Measurements from ENCODE around the gene SLC17A8.

The SLC17A8 gene

DNA sequence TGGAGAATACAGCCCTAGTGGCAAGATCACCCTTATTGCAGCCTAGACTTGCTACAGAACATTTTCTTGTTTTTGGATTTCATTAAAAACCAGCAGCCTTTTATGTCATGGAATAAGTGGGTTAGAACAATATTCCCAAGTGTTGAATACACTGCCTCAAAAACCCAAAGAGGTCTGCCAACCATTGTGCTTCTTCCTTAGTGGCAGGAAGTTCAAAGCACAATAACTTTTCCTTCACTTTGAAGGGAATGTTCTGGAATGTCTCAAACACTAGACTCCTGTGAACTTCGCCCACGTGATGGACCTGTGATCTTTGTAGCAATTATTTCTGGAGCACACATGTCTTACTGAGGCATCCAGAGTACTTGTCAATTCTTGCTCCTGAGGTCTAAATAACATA, 8.5 kb downstream of the SLC17A8 start:
- Histone ChIP-seq H3K36me3 (ENCODE audit: low read depth) (no peaks in the 10 kb centered on the region), H3K27ac (ENCODE audit: poor library complexity, severe bottlenecking) (no peak overlapping the region), H3K4me1 (ENCODE audit: insufficient read depth, poor library complexity, severe bottlenecking) (no peaks in the 10 kb centered on the region), H3K9me3 (ENCODE audit: severe bottlenecking) (no peaks in the 10 kb centered on the region), H3K4me3 (ENCODE audit: severe bottlenecking) (no peak overlapping the region), H3K27me3 (ENCODE audit: insufficient read depth, poor library complexity, severe bottlenecking) (no peaks in the 10 kb centered on the region)
- ATAC-seq (ENCODE audit: low read depth) (no peak), DNase-seq (ENCODE audit: low spot score) (no peak)
- TF ChIP-seq, protein P1, sequence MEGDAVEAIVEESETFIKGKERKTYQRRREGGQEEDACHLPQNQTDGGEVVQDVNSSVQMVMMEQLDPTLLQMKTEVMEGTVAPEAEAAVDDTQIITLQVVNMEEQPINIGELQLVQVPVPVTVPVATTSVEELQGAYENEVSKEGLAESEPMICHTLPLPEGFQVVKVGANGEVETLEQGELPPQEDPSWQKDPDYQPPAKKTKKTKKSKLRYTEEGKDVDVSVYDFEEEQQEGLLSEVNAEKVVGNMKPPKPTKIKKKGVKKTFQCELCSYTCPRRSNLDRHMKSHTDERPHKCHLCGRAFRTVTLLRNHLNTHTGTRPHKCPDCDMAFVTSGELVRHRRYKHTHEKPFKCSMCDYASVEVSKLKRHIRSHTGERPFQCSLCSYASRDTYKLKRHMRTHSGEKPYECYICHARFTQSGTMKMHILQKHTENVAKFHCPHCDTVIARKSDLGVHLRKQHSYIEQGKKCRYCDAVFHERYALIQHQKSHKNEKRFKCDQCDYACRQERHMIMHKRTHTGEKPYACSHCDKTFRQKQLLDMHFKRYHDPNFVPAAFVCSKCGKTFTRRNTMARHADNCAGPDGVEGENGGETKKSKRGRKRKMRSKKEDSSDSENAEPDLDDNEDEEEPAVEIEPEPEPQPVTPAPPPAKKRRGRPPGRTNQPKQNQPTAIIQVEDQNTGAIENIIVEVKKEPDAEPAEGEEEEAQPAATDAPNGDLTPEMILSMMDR (IDR thresholded peaks at IDR 0.05; ENCODE audit: poor library complexity, severe bottlenecking): no peak

GRCh38 chr12:100368066-100368465, 11.2 kb downstream of the SLC17A8 start:
- ATAC-seq (ENCODE audit: low read depth) (no peak), DNase-seq (ENCODE audit: low spot score) (no peak)
- Histone ChIP-seq H3K4me1 (ENCODE audit: insufficient read depth, poor library complexity, severe bottlenecking) (no peaks in the 10 kb centered on the region), H3K27me3 (ENCODE audit: insufficient read depth, poor library complexity, severe bottlenecking) (no peaks in the 10 kb centered on the region), H3K4me3 (ENCODE audit: severe bottlenecking) (no peak overlapping the region), H3K27ac (ENCODE audit: poor library complexity, severe bottlenecking) (no peak overlapping the region), H3K9me3 (ENCODE audit: severe bottlenecking) (no peaks in the 10 kb centered on the region), H3K36me3 (ENCODE audit: low read depth) (no peaks in the 10 kb centered on the region)
- TF ChIP-seq, protein P1 (IDR thresholded peaks at IDR 0.05; ENCODE audit: poor library complexity, severe bottlenecking): no peak

DNA sequence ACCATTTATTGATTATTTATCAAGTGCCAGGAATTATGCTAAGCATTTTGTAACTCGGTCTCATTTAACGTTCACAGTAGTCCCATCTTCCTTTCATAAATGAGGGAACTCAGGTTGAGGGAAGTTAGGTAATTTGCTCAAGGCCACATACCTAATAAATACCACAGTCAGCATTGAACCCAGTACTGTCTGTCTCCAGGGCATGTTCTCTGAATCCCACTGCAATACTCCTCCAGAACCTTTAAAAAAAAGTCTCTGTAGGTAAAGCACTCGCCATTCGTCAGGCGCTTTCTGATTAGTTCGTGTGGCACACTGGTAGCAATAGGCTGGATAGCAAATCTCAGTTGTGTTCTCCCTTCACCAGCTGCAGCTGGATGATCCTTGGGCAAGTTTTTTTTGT, 14.3 kb downstream of the SLC17A8 start:
- no peak overlapping the region for H3K27ac ChIP-seq (ENCODE audit: poor library complexity, severe bottlenecking)
- no peak overlapping the region for H3K4me3 ChIP-seq (ENCODE audit: severe bottlenecking)
- DNase-seq (ENCODE audit: low spot score): no peak
- TF ChIP-seq, protein P1 (IDR thresholded peaks at IDR 0.05; ENCODE audit: poor library complexity, severe bottlenecking): no peak
- no peak for ATAC-seq (ENCODE audit: low read depth)
- no peaks in the 10 kb centered on the region for H3K9me3 ChIP-seq (ENCODE audit: severe bottlenecking)
- H3K36me3 ChIP-seq (ENCODE audit: low read depth): no peaks in the 10 kb centered on the region
- no peaks in the 10 kb centered on the region for H3K4me1 ChIP-seq (ENCODE audit: insufficient read depth, poor library complexity, severe bottlenecking)
- no peaks in the 10 kb centered on the region for H3K27me3 ChIP-seq (ENCODE audit: insufficient read depth, poor library complexity, severe bottlenecking)

DNA sequence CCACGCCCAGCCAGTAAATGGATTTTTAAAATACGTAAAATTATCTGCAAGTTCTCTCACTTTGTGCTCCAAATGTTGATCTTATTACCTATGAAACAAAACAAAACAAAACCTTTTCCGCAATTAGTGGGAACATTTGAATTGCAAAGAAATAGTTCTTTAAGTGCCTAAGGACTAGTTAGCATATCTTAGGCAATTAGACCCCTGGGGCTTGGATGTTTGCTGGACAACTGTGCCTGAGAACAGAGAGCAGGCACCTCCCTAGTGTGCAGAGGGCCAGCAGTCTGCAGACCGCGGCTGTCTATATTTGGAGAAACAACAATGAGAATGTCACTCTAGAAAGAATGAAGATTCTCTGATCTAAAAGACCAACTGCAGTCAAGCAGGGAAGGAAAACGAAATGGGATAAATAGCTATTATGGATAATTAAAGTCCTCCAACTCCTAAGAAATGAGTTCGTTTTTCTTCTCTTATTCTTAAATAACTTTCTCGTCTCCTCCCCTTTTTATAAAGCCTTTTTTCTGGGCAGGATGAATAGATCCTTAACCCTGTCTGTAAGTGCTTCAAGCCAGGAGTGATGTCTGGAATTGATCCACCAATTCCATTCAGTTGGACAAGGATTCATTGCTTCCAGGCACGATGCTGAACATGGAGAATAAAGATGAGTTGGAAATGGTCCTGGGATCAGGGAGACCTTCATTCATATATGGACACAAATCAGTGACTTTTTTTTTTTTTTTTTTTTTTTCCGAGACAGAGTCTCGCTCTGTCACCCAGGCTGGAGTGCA, 16.2 kb downstream of the SLC17A8 start:
- no peak for DNase-seq (ENCODE audit: low spot score)
- Histone ChIP-seq H3K27me3 (ENCODE audit: insufficient read depth, poor library complexity, severe bottlenecking) (no peaks in the 10 kb centered on the region), H3K9me3 (ENCODE audit: severe bottlenecking) (no peaks in the 10 kb centered on the region), H3K4me1 (ENCODE audit: insufficient read depth, poor library complexity, severe bottlenecking) (no peaks in the 10 kb centered on the region), H3K27ac (ENCODE audit: poor library complexity, severe bottlenecking) (no peak overlapping the region), H3K36me3 (ENCODE audit: low read depth) (no peaks in the 10 kb centered on the region), H3K4me3 (ENCODE audit: severe bottlenecking) (no peak overlapping the region)
- ATAC-seq (ENCODE audit: low read depth): no peak
- TF ChIP-seq, protein P1 (IDR thresholded peaks at IDR 0.05; ENCODE audit: poor library complexity, severe bottlenecking): no peak

DNA sequence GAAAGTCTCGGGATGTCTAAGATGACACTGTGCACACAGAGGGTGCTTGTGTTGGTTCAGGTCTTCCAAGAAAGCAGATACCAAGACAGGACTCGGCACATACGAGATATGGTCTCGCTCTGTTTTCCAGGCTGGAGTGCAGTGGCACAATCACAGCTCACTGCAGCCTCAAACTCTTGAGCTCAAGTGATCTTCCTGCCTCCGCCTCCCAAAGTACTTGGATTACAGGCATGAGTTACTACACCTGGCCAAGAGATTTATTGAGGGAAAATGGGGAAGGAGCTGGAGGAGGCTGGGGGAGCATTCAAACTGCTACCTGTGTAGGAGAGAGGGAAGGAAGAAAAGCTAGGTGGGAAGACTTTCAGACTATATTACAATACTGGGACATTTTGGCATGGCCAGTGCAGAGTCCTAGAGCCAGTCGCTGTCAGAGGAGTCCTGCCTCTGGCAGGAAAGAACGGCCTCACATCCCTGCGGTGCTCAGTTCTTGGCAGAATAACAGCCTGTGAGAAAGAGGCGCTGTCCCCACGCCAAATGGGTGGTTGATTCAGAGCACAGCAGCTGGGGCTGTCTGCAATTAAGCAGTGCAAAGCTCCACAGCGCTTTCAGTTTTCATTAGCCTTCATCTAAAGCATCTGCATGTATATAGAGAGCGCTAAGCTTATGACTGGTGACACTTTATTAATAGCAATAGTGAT, 18.3 kb downstream of the SLC17A8 start:
- H3K4me1 ChIP-seq (ENCODE audit: insufficient read depth, poor library complexity, severe bottlenecking): no peaks in the 10 kb centered on the region
- no peak overlapping the region for H3K4me3 ChIP-seq (ENCODE audit: severe bottlenecking)
- H3K27me3 ChIP-seq (ENCODE audit: insufficient read depth, poor library complexity, severe bottlenecking): no peaks in the 10 kb centered on the region
- ATAC-seq (ENCODE audit: low read depth): no peak; the same call in 2 of the 3 replicates
- no peaks in the 10 kb centered on the region for H3K9me3 ChIP-seq (ENCODE audit: severe bottlenecking)
- no peak overlapping the region for H3K27ac ChIP-seq (ENCODE audit: poor library complexity, severe bottlenecking)
- TF ChIP-seq, protein P1 (IDR thresholded peaks at IDR 0.05; ENCODE audit: poor library complexity, severe bottlenecking): no peak
- DNase-seq (ENCODE audit: low spot score): no peak
- no peaks in the 10 kb centered on the region for H3K36me3 ChIP-seq (ENCODE audit: low read depth)
